ENCODE measurements around the gene PCNT. TPM values are rescaled to one million over a fixed set of nuclear protein-coding genes. Genes with fewer than 3 reads are reported as not detected.

The PCNT gene
- total and polyA plus RNA-seq, 2 of the 8 experiments (the other 6 are each of a cell fraction or from before 2014, with no cell fraction given): 9.9 to 45.1 TPM

DNA sequence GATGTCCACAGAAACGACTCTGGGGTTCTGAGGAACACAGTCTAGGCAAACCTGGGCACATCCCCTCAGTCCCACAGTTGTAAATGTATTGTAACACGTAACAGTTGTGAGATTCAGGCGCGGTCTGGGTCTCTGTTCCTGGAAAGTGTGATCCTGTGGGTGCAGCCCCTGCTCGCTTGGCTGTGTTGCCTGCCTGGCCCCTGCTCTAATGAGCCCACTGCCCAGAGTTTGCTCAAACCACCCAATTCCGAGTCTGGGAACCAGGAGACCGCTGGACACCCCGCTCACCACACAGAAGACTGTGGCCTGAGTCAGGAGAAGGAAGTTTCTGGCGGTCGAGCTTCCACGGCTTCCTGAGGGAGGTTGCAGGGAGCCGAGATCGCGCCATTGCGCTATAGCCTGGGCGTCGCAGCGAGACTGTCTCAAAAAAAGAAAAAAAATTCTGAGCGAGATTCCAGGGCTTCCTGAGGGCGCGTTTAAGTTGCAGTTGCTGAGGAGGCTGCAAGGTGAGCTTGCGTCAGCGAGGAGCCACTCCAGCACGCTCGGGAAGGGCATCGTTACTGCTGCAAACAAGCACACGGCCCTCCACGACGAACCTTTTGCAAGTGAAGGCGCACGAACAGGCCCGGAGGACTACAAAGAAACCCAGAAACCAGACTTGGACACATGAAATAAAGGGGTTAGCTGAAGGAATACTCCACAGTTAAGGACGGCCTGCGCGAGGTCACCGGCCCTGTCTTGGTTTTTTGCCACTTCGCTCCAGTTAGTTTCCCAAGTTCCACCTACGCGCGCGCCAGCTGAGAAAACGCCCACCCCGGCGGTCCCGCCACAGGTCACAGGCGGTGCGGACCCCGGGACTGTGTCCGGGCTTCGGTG is 1.4 kb upstream of the PCNT start:
- peaks cover 11 to 52% of the 10 kb centered on the region in 2 experiments for H3K79me2 ChIP-seq (ENCODE audit: control insufficient read depth in 1 of 2, insufficient read depth in 2 of 2, low read length in 2 of 2)

More for the DNA sequence above, 1.4 kb upstream of the PCNT start:
- H2BK20ac ChIP-seq (ENCODE audit: low read length): no peak overlapping the region
- H3K9ac ChIP-seq (replicated peaks in 1 of 4; ENCODE audit: extremely low read depth in 1 of 4, low read depth in 3 of 4, low read length in 3 of 4): peak overlapping the region; percentile 79 to 98 (median 91)
- 9% methylated on average over 50 of the region's 50 CpGs; no CpG with 5 or more reads in 1 of the 2 experiments for WGBS, 2 experiments (ENCODE audit: extremely low coverage in 1 of 2, insufficient coverage in 1 of 2, insufficient read length in 1 of 2, insufficient replicate concordance in 2 of 2, low coverage in 1 of 2, low lambda C conversion rate in 2 of 2, missing lambda C conversion rate in 1 of 2)
- no peak overlapping the region for H4K5ac ChIP-seq (ENCODE audit: insufficient read length, low read depth, low read length)
- peaks cover 0 to 18% (median 14%) of the 10 kb centered on the region in 4 experiments; a peak in 6 of 7 replicates for H3K4me1 ChIP-seq (replicated peaks in 1 of 4; ENCODE audit: control insufficient read depth in 3 of 4, insufficient read depth in 4 of 4, low read length in 3 of 4)
- peak overlapping the region; percentile 94; the same call in 1 of the 2 replicates for H4K8ac ChIP-seq (ENCODE audit: extremely low read depth, insufficient read depth, low read length)
- H3K27me3 ChIP-seq (replicated peaks in 1 of 4; ENCODE audit: control insufficient read depth in 3 of 4, extremely low read depth in 1 of 4, insufficient read depth in 3 of 4, low read length in 3 of 4): no peaks in the 10 kb centered on the region
- H2BK5ac ChIP-seq (ENCODE audit: low read depth, low read length): peak overlapping the region; percentile 81
- no peak overlapping the region for H3K23ac ChIP-seq (ENCODE audit: insufficient read length)
- no peak overlapping the region for H2BK15ac ChIP-seq (ENCODE audit: low read length)
- H3K4me2 ChIP-seq (ENCODE audit: insufficient read depth in 1 of 2, low read depth in 2 of 2, low read length in 2 of 2): peak overlapping the region; percentile 78 to 97
- H2BK12ac ChIP-seq (ENCODE audit: low read depth, low read length): no peak overlapping the region
- POLR2A ChIA-PET (ENCODE audit: partially characterized antibody): interaction anchor here (0.7 to 2.7 kb wide), 16 partner anchors 9 to 235 kb away, joined by 3 to 17 read pairs (median 4); partner anchors contain the start of genes MCM3AP and YBEY
- peaks cover 7 to 24% of the 10 kb centered on the region in 2 experiments for H4K20me1 ChIP-seq (replicated peaks in 1 of 2; ENCODE audit: control insufficient read depth in 1 of 2, insufficient read depth in 2 of 2, low read length in 2 of 2)
- peaks cover 17% of the 10 kb centered on the region for H3K79me1 ChIP-seq (ENCODE audit: low read depth, low read length)
- no peak overlapping the region; the same call in 1 of the 2 replicates for H2AK5ac ChIP-seq (ENCODE audit: low read depth, low read length)
- H3K9me3 ChIP-seq (ENCODE audit: insufficient read depth in 2 of 2, low read depth in 1 of 2, low read length in 1 of 2): no peaks in the 10 kb centered on the region
- no peak overlapping the region for H2BK120ac ChIP-seq (replicated peaks; ENCODE audit: low read depth, low read length)
- no peak overlapping the region for H3K4ac ChIP-seq (replicated peaks; ENCODE audit: insufficient read length, low read depth, low read length)
- H3K27ac ChIP-seq (ENCODE audit: low read depth, low read length): peak overlapping the region; percentile 81
- peak overlapping the region; percentile 81 for H3K56ac ChIP-seq (replicated peaks; ENCODE audit: insufficient read length, low read depth, low read length)
- H3K4me3 ChIP-seq (ENCODE audit: extremely low read depth in 1 of 4, insufficient read depth in 2 of 4, low read depth in 3 of 4, low read length in 4 of 4): peak overlapping the region; percentile 92 to 96 (median 94)
- H3K18ac ChIP-seq (ENCODE audit: extremely low read depth, low read length): no peak overlapping the region; the same call in 1 of the 2 replicates
- H3K14ac ChIP-seq (ENCODE audit: insufficient read length): no peak overlapping the region
- no peak for FAIRE-seq
- TF ChIP-seq RFX5 (IDR thresholded peaks at IDR 0.05; ENCODE audit: borderline replicate concordance, low read depth, low read length) (no peak), POLR2A (IDR thresholded peaks at IDR 0.05; ENCODE audit: control extremely low read depth in 1 of 2, low read depth in 2 of 2, low read length in 2 of 2) (0 out of 3 replicates have a peak, but pooled peaks of 1 of the 2 experiments have one; percentile 22), E2F6 (IDR thresholded peaks at IDR 0.05) (0 out of 2 replicates have a peak, but pooled peaks have one; percentile 0), SAP30 (IDR thresholded peaks at IDR 0.05; ENCODE audit: insufficient read depth, insufficient replicate concordance, low read length) (peak; percentile 30), TAF7 (optimal IDR thresholded peaks at IDR 0.05; ENCODE audit: borderline replicate concordance, low read depth, low read length) (peak; percentile 20)
- DNase-seq (ENCODE audit: low read depth in 1 of 2, low spot score in 2 of 2): peak in 1 of 2 experiments; percentile 45
- CTCF ChIA-PET (ENCODE audit: partially characterized antibody): interaction anchor here (0.8 to 1.2 kb wide), 2 partner anchors 10 to 351 kb away, joined by 3 read pairs; no protein-coding TSS in a partner anchor
- no peak overlapping the region for H2AFZ ChIP-seq (ENCODE audit: low read length)
- H3K36me3 ChIP-seq (ENCODE audit: control insufficient read depth in 2 of 4, insufficient read depth in 4 of 4, low read length in 3 of 4): peaks cover 0 to 3% (median 2%) of the 10 kb centered on the region in 4 experiments; a peak in 3 of 8 replicates
- H3K23me2 ChIP-seq (ENCODE audit: low read depth, low read length): peaks cover 14% of the 10 kb centered on the region
- peak overlapping the region; percentile 8 for H4K91ac ChIP-seq (replicated peaks; ENCODE audit: insufficient read length, low read length)
